ENCODE data around the gene LIMK2. TPM values are rescaled to one million over a fixed set of nuclear protein-coding genes. Genes with fewer than 3 reads are reported as not detected.

LIMK2 gene
- total RNA-seq, 2 experiments from 2014 or later = 38.9 to 39.9 TPM

GRCh38 chr22:31328544-31328960 is 116.5 kb downstream of the LIMK2 start:
- H3K9me3 Mint-ChIP-seq = no peaks in the 10 kb centered on the region
- H3K4me1 Mint-ChIP-seq = peaks cover 14% of the 10 kb centered on the region
- H3K36me3 Mint-ChIP-seq = peaks cover 24% of the 10 kb centered on the region
- no peak overlapping the region for H3K27ac Mint-ChIP-seq
- ATAC-seq (ENCODE audit: low read depth) (no peak), DNase-seq (no peak)
- no peak overlapping the region for H3K4me3 Mint-ChIP-seq
- POLR2A ChIA-PET = no interaction called here
- H3K27me3 Mint-ChIP-seq = no peaks in the 10 kb centered on the region

GRCh38 chr22:31329029-31329428 is 116.9 kb downstream of the LIMK2 start:
- POLR2A ChIA-PET = no interaction called here
- ATAC-seq (ENCODE audit: low read depth) (no peak), DNase-seq (no peak)
- H3K4me3 Mint-ChIP-seq = no peak overlapping the region
- peaks cover 28% of the 10 kb centered on the region for H3K36me3 Mint-ChIP-seq
- no peaks in the 10 kb centered on the region for H3K9me3 Mint-ChIP-seq
- no peak overlapping the region for H3K27ac Mint-ChIP-seq
- H3K27me3 Mint-ChIP-seq = no peaks in the 10 kb centered on the region
- peaks cover 14% of the 10 kb centered on the region for H3K4me1 Mint-ChIP-seq

Other genes starting within 250 kb of the LIMK2 start
- gene MORC2, start 243.5 kb upstream of the LIMK2 start, total RNA-seq = 10 to 100 TPM; 27.9 to 32.6 TPM
- 100 to 1,000 TPM in 1 of 2 experiments, 10 to 100 TPM in 1; 94.7 to 100 TPM for gene TUG1, start 243.0 kb upstream of the LIMK2 start, total RNA-seq
- gene SMTN, start 131.0 kb upstream of the LIMK2 start, total RNA-seq = 10 to 100 TPM; 39.9 to 45.8 TPM
- gene SELENOM, start 104.7 kb upstream of the LIMK2 start, total RNA-seq = 10 to 100 TPM; 17.3 to 24.6 TPM
- gene INPP5J, start 89.3 kb upstream of the LIMK2 start, total RNA-seq = under 1 TPM; 0.31 to 0.39 TPM
- not detected for gene PLA2G3, start 71.8 kb upstream of the LIMK2 start, total RNA-seq
- 10 to 100 TPM; 21.8 to 22.4 TPM for gene RNF185, start 52.1 kb upstream of the LIMK2 start, total RNA-seq
- 100 to 1,000 TPM; 110 to 125 TPM for gene PIK3IP1, start 80.2 kb downstream of the LIMK2 start, total RNA-seq
- 10 to 100 TPM; 36.2 to 37.2 TPM for gene PATZ1, start 134.0 kb downstream of the LIMK2 start, total RNA-seq
- gene DRG1, start 187.3 kb downstream of the LIMK2 start, total RNA-seq = 10 to 100 TPM; 71.9 to 87.8 TPM

Data from activated naive CD8-positive, alpha-beta T cell treated with anti-CD3 and anti-CD28 coated beads, Interleukin-2, amount 10 ng/mL, durations not matched to agents 7 days and 5 days (primary cell).